Lower leg skin (tissue), 4 donors: Measurements from ENCODE around the gene ZBTB49. TPM values are rescaled to one million over a fixed set of nuclear protein-coding genes. Genes with fewer than 3 reads are reported as not detected.

Source experiments
- DNase-seq, 2 donors: peaks; one replicate each; pipeline ENCODE4 v3.0.0-alpha.2; 2019; ENCODE audit warnings: low spot score in 2 of 2
- H3K4me3 ChIP-seq: fragments of 200-600 bp; sonication (generic); 2 replicates; pipeline ENCODE4 v1.5.1; 2017; ENCODE audit warnings: mild to moderate bottlenecking, low read depth; ENCODE audit not compliant: poor library complexity, severe bottlenecking
- POLR2A ChIP-seq, 2 donors: fragments of 450-650 bp; IDR thresholded peaks; one replicate each; pipeline ENCODE4 v1.6.1; 2016 to 2017; ENCODE audit warnings: antibody characterized with exemption in 2 of 2, mild to moderate bottlenecking in 1 of 2, moderate library complexity in 1 of 2
- WGBS, 2 donors: methylation state at CpG; one replicate each; pipeline ENCODE4 v1.1.5; 2018; 5-methylcytosine and 5-hydroxymethylcytosine counted together
- intact Hi-C: fragments of 100-400 bp; cut with DNase I; formaldehyde crosslinking; loops from one replicate; pipeline ENCODE4 v1.15.0; 2023; ENCODE audit warnings: low total_unique reads
- total RNA-seq, 4 donors: library from RNA; depleted of rRNA; stranded (reverse); fragments of >200 nt; gene quantifications; one replicate each; pipeline ENCODE4 v1.1.0, GENCODE V29; 2016
- TF ChIP-seq, protein P1 (sequence below), 3 donors: fragments of 450-650 bp; IDR thresholded peaks; one replicate each; pipeline ENCODE4 v1.5.1; 2016; ENCODE audit warnings: antibody characterized with exemption in 3 of 3, mild to moderate bottlenecking in 3 of 3, moderate library complexity in 2 of 3

Gene ZBTB49
- total RNA-seq, 4 donors from 2014 or later = 4.9 to 29.5 (median 6.9) TPM

DNA sequence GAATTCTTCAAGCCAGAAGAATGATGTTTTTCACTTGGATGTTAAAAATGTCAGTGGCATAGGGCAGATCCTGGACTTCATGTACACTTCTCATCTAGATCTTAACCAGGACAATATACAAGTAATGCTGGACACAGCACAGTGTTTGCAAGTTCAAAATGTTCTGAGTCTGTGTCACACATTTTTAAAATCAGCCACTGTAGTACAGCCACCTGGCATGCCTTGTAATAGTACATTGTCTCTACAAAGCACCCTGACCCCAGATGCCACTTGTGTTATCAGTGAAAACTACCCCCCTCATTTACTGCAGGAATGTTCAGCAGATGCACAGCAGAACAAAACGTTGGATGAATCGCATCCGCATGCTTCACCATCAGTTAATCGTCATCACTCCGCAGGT, 11.9 kb downstream of the ZBTB49 start:
- WGBS, 2 donors = 76 to 85% methylated on average over 5 of the region's 5 CpGs
- TF ChIP-seq, protein P1, sequence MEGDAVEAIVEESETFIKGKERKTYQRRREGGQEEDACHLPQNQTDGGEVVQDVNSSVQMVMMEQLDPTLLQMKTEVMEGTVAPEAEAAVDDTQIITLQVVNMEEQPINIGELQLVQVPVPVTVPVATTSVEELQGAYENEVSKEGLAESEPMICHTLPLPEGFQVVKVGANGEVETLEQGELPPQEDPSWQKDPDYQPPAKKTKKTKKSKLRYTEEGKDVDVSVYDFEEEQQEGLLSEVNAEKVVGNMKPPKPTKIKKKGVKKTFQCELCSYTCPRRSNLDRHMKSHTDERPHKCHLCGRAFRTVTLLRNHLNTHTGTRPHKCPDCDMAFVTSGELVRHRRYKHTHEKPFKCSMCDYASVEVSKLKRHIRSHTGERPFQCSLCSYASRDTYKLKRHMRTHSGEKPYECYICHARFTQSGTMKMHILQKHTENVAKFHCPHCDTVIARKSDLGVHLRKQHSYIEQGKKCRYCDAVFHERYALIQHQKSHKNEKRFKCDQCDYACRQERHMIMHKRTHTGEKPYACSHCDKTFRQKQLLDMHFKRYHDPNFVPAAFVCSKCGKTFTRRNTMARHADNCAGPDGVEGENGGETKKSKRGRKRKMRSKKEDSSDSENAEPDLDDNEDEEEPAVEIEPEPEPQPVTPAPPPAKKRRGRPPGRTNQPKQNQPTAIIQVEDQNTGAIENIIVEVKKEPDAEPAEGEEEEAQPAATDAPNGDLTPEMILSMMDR (IDR thresholded peaks at IDR 0.05) = no peak
- TF ChIP-seq POLR2A (IDR thresholded peaks at IDR 0.05) = no peak
- intact Hi-C loops = no loop called here
- no peak overlapping the region for H3K4me3 ChIP-seq
- no peak for DNase-seq

DNA sequence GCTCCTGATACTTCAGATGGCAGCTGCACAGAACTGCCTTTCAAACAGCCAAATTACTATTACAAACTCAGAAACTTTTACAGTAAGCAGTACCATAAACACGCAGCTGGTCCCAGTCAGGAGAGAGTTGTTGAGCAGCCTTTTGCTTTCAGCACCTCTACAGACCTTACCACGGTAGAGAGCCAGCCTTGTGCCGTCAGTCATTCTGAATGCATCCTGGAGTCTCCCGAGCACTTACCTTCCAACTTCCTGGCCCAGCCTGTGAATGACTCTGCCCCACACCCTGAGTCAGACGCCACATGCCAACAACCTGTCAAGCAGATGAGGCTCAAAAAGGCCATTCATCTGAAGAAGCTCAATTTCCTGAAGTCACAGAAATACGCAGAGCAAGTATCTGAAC, 12.4 kb downstream of the ZBTB49 start:
- no peak overlapping the region for H3K4me3 ChIP-seq
- WGBS, 2 donors = 58% methylated on average over 6 of the region's 6 CpGs
- DNase-seq = no peak
- no peak for TF ChIP-seq POLR2A (IDR thresholded peaks at IDR 0.05)
- TF ChIP-seq, protein P1 (IDR thresholded peaks at IDR 0.05) = no peak
- intact Hi-C loops = no loop called here

DNA sequence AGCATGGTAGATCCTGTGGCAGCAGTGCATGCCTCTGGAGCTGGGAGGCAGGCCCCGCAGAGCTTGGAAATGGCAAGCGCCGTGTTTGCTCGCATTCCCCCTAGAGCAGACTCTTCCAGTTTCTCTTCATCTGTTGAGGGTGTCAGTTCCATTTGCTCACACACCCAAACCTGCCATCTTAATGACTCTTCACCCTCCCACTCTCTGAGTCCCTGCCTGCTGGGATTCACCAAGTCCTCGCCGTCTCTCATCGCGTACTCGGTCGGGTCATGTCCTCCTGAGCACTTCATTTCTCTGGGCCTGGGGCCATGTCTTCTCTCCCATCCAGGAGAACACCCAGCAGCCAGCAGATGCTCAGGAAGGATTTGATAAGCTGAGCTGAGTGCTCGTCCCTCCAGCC, 16.9 kb downstream of the ZBTB49 start:
- TF ChIP-seq, protein P1 (IDR thresholded peaks at IDR 0.05) = no peak
- no peak for TF ChIP-seq POLR2A (IDR thresholded peaks at IDR 0.05)
- no peak overlapping the region for H3K4me3 ChIP-seq
- peak in 1 of 2 donors; percentile 71 for DNase-seq
- 95 to 96% methylated on average over 11 of the region's 11 CpGs for WGBS, 2 donors
- intact Hi-C loops = no loop called here

DNA sequence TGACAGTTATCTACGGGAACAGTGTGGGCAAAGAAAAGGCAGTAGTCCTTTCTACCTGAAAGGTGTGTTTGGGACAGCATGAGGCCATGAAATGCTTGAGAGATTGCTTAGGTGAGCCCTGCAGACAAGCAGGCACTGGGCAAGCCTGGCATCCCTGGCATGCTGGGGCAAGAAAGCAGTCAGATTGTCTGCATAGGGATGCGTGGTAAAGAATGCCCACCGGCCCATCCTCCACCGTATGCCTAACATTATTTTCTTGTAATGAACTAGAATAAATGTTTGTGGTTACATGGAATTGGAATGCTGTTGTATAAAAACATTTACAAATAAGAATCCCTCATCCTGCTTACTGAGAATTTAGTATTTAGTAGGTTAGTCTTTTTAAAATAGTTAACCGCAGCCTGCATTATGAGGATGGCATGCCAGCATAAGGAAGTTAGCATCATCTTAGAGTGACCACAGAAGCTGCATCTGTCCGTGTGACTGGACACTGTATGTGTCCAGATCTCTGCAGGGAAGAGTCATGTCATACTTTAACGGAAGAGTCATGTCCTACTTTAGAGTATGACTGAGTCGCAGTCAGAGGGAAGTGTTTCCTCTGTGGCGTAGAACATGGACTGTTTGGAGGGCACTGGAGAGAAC, 18.9 kb downstream of the ZBTB49 start:
- 83 to 84% methylated on average over 9 of the region's 9 CpGs for WGBS, 2 donors
- no peak overlapping the region for H3K4me3 ChIP-seq
- peak in 1 of 2 donors; percentile 37 for DNase-seq
- TF ChIP-seq POLR2A (IDR thresholded peaks at IDR 0.05) = no peak
- TF ChIP-seq, protein P1 (IDR thresholded peaks at IDR 0.05) = no peak
- intact Hi-C loops = no loop called here

DNA sequence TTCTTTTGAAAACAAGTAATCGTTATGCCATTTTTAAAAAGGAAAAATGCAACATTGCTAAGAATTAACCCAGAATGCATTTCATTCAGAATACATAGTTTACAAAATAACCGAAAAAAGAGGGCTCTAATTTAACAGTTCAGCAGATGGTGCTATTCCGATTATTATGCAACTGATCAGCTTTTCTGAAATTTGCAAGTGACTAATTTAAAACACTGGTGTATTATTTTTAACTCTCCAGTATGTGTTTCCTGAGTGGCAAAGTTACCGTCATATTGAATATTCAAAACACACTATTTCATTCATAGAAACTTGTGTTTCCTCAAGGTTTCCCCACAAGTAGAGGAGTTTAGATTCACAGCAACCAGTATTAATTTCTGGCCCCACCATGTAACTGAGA, 21.1 kb downstream of the ZBTB49 start:
- no peak for DNase-seq
- TF ChIP-seq, protein P1 (IDR thresholded peaks at IDR 0.05) = no peak
- no peak for TF ChIP-seq POLR2A (IDR thresholded peaks at IDR 0.05)
- 81 to 83% methylated on average over 4 of the region's 4 CpGs for WGBS, 2 donors
- intact Hi-C loops = no loop called here
- no peak overlapping the region for H3K4me3 ChIP-seq
